Osteocyte (in vitro differentiated cells): Measurements from ENCODE around the gene ABHD12B. TPM values are rescaled to one million over a fixed set of nuclear protein-coding genes. Genes with fewer than 3 reads are reported as not detected.

ENCODE experiments used
- DNase-seq: peaks from one replicate; pipeline ENCODE4 v3.0.0; 2021; ENCODE audit warnings: mixed read lengths; ENCODE audit not compliant: unreplicated experiment; ENCODE audit errors: extremely low spot score
- H3K27ac Mint-ChIP-seq: one replicate; pipeline ENCODE4 v1.8.0; 2021; ENCODE audit warnings: mild to moderate bottlenecking, mixed read lengths; ENCODE audit not compliant: unreplicated experiment
- H3K27me3 Mint-ChIP-seq: one replicate; pipeline ENCODE4 v1.8.0; 2021; ENCODE audit warnings: mixed read lengths; ENCODE audit not compliant: unreplicated experiment
- H3K36me3 Mint-ChIP-seq: one replicate; pipeline ENCODE4 v1.8.0; 2021; ENCODE audit warnings: mixed read lengths; ENCODE audit not compliant: unreplicated experiment
- H3K4me1 Mint-ChIP-seq: one replicate; pipeline ENCODE4 v1.8.0; 2021; ENCODE audit warnings: mixed read lengths; ENCODE audit not compliant: unreplicated experiment
- H3K4me3 Mint-ChIP-seq: one replicate; pipeline ENCODE4 v1.8.0; 2021; ENCODE audit warnings: mild to moderate bottlenecking, moderate library complexity, mixed read lengths; ENCODE audit not compliant: unreplicated experiment
- H3K9me3 Mint-ChIP-seq: one replicate; pipeline ENCODE4 v1.8.0; 2021; ENCODE audit warnings: mixed read lengths; ENCODE audit not compliant: unreplicated experiment
- total RNA-seq: library from RNA; stranded (reverse); gene quantifications from 2 replicates; pipeline ENCODE4 v1.2.1, GENCODE V29; 2021
- TF ChIP-seq, protein P1 (sequence below): fragments of 200-600 bp; sonication (generic); IDR thresholded peaks from 2 replicates; pipeline ENCODE4 v1.5.0; 2021; ENCODE audit warnings: antibody characterized with exemption, mild to moderate bottlenecking, moderate library complexity

ABHD12B gene
- total RNA-seq, 1 donor from 2014 or later = not detected

DNA sequence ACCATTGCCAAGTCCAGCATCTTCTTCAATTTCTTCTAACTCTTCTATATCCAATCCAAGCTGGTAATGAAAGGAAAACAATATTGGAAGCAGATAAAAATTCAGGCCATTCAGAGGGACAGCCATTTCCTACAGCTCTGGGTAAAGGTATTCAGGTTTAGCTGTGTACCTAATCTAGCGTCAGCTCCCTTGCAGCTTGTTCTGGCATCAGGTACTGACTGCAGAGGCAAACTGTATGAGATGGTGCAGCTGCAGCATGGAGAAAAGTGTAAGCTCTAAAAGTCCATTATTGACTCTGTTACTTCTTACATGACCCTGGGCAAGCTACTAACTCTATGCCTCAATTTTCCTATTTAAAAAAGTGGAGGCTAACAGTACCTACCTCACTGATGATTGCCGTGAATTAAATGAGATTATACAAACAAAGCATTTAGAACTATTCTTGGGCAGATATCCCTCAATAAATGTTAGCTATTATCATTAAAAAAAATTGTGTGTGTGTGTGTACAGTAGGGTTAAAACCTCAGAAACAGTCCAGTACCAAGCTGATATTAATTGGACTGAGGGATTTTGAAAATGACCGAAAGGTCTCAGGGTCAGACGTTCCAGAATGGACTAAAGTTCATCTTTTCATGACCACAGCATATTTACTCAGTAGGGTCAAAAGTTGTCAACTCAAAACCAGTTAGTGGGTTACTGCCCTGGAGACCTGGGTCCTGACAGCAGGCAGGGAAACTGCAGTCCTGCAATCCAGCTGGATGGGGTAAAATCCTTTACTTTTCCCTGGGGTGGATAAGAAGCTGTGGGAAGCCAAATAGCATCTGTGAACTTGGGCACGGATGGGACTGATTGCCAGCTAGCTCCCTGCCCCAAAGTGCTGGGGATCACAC is 63.5 kb downstream of the ABHD12B start:
- Mint-ChIP-seq H3K9me3 (no peaks in the 10 kb centered on the region), H3K4me3 (no peak overlapping the region), H3K4me1 (no peaks in the 10 kb centered on the region), H3K36me3 (peaks cover 36% of the 10 kb centered on the region), H3K27ac (no peak overlapping the region), H3K27me3 (no peaks in the 10 kb centered on the region)
- TF ChIP-seq, protein P1, sequence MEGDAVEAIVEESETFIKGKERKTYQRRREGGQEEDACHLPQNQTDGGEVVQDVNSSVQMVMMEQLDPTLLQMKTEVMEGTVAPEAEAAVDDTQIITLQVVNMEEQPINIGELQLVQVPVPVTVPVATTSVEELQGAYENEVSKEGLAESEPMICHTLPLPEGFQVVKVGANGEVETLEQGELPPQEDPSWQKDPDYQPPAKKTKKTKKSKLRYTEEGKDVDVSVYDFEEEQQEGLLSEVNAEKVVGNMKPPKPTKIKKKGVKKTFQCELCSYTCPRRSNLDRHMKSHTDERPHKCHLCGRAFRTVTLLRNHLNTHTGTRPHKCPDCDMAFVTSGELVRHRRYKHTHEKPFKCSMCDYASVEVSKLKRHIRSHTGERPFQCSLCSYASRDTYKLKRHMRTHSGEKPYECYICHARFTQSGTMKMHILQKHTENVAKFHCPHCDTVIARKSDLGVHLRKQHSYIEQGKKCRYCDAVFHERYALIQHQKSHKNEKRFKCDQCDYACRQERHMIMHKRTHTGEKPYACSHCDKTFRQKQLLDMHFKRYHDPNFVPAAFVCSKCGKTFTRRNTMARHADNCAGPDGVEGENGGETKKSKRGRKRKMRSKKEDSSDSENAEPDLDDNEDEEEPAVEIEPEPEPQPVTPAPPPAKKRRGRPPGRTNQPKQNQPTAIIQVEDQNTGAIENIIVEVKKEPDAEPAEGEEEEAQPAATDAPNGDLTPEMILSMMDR = no peak
- no peak for DNase-seq

DNA sequence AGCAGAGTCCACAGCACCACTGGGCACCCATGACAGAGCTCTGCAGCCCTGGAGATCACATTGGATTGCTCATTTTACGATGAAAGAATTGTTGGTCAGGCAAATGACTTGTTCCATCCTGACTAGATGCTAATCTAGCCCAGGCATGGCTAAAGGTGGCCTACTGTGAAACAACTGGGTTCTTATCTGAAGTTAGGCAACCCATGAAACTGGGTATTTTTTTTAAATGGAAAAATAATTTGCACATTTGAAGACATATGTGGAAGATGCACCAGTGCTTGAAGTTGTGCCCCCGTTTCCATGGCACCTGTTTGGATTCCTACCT is 64.1 kb downstream of the ABHD12B start:
- H3K27ac Mint-ChIP-seq = no peak overlapping the region
- H3K4me3 Mint-ChIP-seq = no peak overlapping the region
- peaks cover 3% of the 10 kb centered on the region for H3K4me1 Mint-ChIP-seq
- no peaks in the 10 kb centered on the region for H3K27me3 Mint-ChIP-seq
- peaks cover 30% of the 10 kb centered on the region for H3K36me3 Mint-ChIP-seq
- DNase-seq = no peak
- TF ChIP-seq, protein P1 = no peak
- H3K9me3 Mint-ChIP-seq = no peaks in the 10 kb centered on the region

DNA sequence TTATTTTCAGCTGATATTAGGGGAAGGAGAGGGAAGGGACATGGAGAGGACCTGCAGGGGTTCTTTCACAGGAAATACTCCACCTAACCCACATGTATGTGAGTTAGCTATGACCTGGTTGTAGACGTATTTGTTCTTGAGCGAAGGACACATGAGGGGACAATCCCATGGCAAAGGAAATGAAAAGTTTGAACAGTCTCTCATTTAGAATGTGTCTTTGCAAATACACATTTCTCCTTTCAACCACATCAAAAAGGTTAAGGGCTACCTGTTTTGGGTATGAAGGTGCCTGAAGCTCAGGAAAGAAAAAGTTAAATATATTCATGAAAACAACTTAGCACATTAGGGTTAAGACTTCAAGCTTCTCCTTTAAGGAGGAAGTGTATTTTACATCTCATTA is 65.0 kb downstream of the ABHD12B start:
- no peaks in the 10 kb centered on the region for H3K27me3 Mint-ChIP-seq
- peaks cover 23% of the 10 kb centered on the region for H3K36me3 Mint-ChIP-seq
- no peak for DNase-seq
- TF ChIP-seq, protein P1 = no peak
- H3K9me3 Mint-ChIP-seq = no peaks in the 10 kb centered on the region
- H3K4me3 Mint-ChIP-seq = no peak overlapping the region
- H3K27ac Mint-ChIP-seq = no peak overlapping the region
- H3K4me1 Mint-ChIP-seq = peaks cover 12% of the 10 kb centered on the region

DNA sequence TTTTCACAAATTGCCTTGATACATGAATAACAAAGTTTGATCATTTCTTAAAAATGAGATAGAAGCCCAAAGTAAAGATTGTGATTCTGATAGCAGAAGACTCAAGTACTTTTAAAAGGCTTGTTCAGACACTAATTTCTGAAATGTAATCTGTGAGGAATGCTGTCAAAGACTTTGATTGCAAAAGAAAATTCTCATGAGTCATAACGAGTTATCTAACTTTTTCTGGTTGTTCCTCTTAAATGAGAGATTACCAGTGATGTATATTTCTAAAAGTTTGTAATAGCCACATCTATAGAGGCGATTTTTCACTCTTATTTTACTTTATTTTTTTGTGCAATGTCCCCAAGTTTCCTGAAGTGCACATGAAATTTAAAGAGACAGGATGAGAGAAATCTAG is 65.5 kb downstream of the ABHD12B start:
- Mint-ChIP-seq H3K4me3 (no peak overlapping the region), H3K36me3 (peaks cover 21% of the 10 kb centered on the region), H3K4me1 (peaks cover 13% of the 10 kb centered on the region), H3K9me3 (no peaks in the 10 kb centered on the region), H3K27ac (no peak overlapping the region), H3K27me3 (no peaks in the 10 kb centered on the region)
- TF ChIP-seq, protein P1 = no peak
- no peak for DNase-seq

DNA sequence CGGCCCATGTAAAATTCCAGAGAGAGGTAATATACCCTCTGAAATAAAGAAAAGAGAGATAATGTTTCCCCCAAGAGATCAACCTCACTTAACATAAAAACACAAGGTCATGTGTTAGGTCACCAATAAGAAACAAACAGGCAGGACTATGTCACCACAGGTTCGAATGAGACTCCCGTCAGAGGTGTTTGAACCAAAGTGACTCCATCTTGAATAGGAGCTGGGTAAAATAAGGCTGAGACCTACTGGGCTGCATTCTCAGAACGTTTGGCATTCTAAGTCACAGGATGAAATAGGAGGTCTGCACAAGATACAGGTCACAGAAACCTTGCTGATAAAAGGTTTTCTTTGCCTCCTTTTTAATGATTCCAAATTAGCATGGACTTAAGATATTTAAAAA is 65.9 kb downstream of the ABHD12B start:
- TF ChIP-seq, protein P1 = no peak
- DNase-seq = no peak
- peaks cover 19% of the 10 kb centered on the region for H3K36me3 Mint-ChIP-seq
- peaks cover 13% of the 10 kb centered on the region for H3K4me1 Mint-ChIP-seq
- H3K9me3 Mint-ChIP-seq = no peaks in the 10 kb centered on the region
- H3K27ac Mint-ChIP-seq = no peak overlapping the region
- H3K27me3 Mint-ChIP-seq = no peaks in the 10 kb centered on the region
- H3K4me3 Mint-ChIP-seq = no peak overlapping the region
